Upper lobe of left lung (tissue), 6 donors: Measurements from ENCODE around the gene LCOR. TPM values are rescaled to one million over a fixed set of nuclear protein-coding genes. Genes with fewer than 3 reads are reported as not detected.

Experiments used
- ATAC-seq, 2 donors: fragments of 200-7000 bp; cut with Tn5 transposase; one replicate each; pipeline ENCODE4 v1.9.1; 2022; ENCODE audit warnings: mild to moderate bottlenecking in 2 of 2, moderate library complexity in 2 of 2; ENCODE audit not compliant: low FRiP score in 2 of 2
- DNase-seq, 2 donors: peaks; one replicate each; pipeline ENCODE4 v3.0.0-alpha.2; 2019 to 2020
- H3K27ac ChIP-seq, 4 donors: fragments of 200-600 bp; sonication (generic); one replicate each; pipeline ENCODE4 v1.5.1; 2016 to 2019
- H3K27me3 ChIP-seq, 4 donors: fragments of 200-600 bp; sonication (generic); one replicate each; pipeline ENCODE4 v1.5.1; 2017 to 2019
- H3K36me3 ChIP-seq, 4 donors: fragments of 200-600 bp; sonication (generic); one replicate each; pipeline ENCODE4 v1.5.1; 2016 to 2019
- H3K4me1 ChIP-seq, 4 donors: fragments of 200-600 bp; sonication (generic); one replicate each; pipeline ENCODE4 v1.5.1; 2018 to 2019
- H3K4me3 ChIP-seq, 4 donors: fragments of 200-600 bp; sonication (generic); one replicate each; pipeline ENCODE4 v1.5.1; 2017 to 2019; ENCODE audit warnings: mild to moderate bottlenecking in 2 of 4, moderate library complexity in 1 of 4
- H3K9me3 ChIP-seq, 4 donors: fragments of 200-600 bp; sonication (generic); one replicate each; pipeline ENCODE4 v1.5.1; 2018 to 2019
- CTCF ChIP-seq, 6 experiments: fragments of 450-650 bp in 4 of 6; fragments of 200-600 bp in 2 of 6; sonication (generic) in 2 of 6; IDR thresholded peaks; one replicate each; pipeline ENCODE4 v1.5.1; 2016 to 2019; ENCODE audit warnings: antibody characterized with exemption in 6 of 6
- EP300 ChIP-seq, 4 donors: sonication (generic); formaldehyde crosslinking; IDR thresholded peaks; one replicate each; pipeline ENCODE4 v1.5.1; 2017; ENCODE audit warnings: antibody characterized with exemption in 4 of 4, control low read depth in 2 of 4
- POLR2A ChIP-seq, 4 donors: fragments of 450-650 bp; IDR thresholded peaks; one replicate each; pipeline ENCODE4 v1.5.1; 2016 to 2017; ENCODE audit warnings: antibody characterized with exemption in 4 of 4, mild to moderate bottlenecking in 2 of 4
- POLR2AphosphoS5 ChIP-seq, 2 donors: sonication (generic); formaldehyde crosslinking; IDR thresholded peaks; one replicate each; pipeline ENCODE4 v1.5.1; 2017; ENCODE audit warnings: antibody characterized with exemption in 2 of 2
- WGBS, 2 donors: methylation state at CpG; one replicate each; pipeline ENCODE4 v1.1.5; 2017 to 2018; 5-methylcytosine and 5-hydroxymethylcytosine counted together
- total RNA-seq, 6 donors: library from RNA; depleted of rRNA in 4 of 6; stranded (reverse); fragments of >200 nt in 4 of 6; gene quantifications; one replicate each; pipeline versions ENCODE4 v1.1.0 to v1.2.1, GENCODE V29; 2016 to 2021
- donor health status: DM: no; HTN: no; CAD: no; lungs with moderate emphysema.
- donor health status: DM: no; HTN: yes; CAD: no; lungs with severe emphysema.

Gene LCOR
- total RNA-seq, result 10 to 100 TPM; 18.6 to 54.7 (median 28.0) TPM

GRCh38 chr10:96831867-96832720 is at the start of gene LCOR:
Gene LCOR (plus strand): TSS chr10:96832298. CDS start chr10:96949058, 116,760 bp downstream.
- 1 to 3% methylated on average over 15 to 38 of the region's 112 CpGs for WGBS, 2 donors

GRCh38 chr10:96784253-96784652 is 47.8 kb upstream of the LCOR start:
- no peaks in the 10 kb centered on the region for H3K4me1 ChIP-seq
- no peak overlapping the region for H3K27ac ChIP-seq
- DNase-seq, result no peak
- TF ChIP-seq CTCF (IDR thresholded peaks at IDR 0.05), result no peak
- no peak for TF ChIP-seq POLR2A (IDR thresholded peaks at IDR 0.05)
- TF ChIP-seq POLR2AphosphoS5 (IDR thresholded peaks at IDR 0.05), result no peak
- TF ChIP-seq EP300 (IDR thresholded peaks at IDR 0.05), result no peak
- 93 to 98% methylated on average over 4 of the region's 4 CpGs for WGBS, 2 donors
- ATAC-seq, result no peak
- no peaks in the 10 kb centered on the region for H3K36me3 ChIP-seq
- H3K27me3 ChIP-seq, result no peaks in the 10 kb centered on the region
- no peak overlapping the region for H3K4me3 ChIP-seq
- peaks cover 0 to 3% (median 0%) of the 10 kb centered on the region in 4 donors for H3K9me3 ChIP-seq

More at GRCh38 chr10:96831867-96832720, at the start of gene LCOR:
- Histone ChIP-seq H3K27me3 (no peaks in the 10 kb centered on the region), H3K36me3 (no peaks in the 10 kb centered on the region), H3K9me3 (no peaks in the 10 kb centered on the region), H3K27ac (peak within 1 kb of the TSS; percentile 94 to 99 (median 95)), H3K4me1 (peaks cover 20 to 51% (median 43%) of the 10 kb centered on the region in 4 donors), H3K4me3 (peak within 1 kb of the TSS; percentile 76 to 98 (median 92))
- TF ChIP-seq POLR2A (IDR thresholded peaks at IDR 0.05) (peak in 3 of 4 donors; percentile 51 to 88 (median 72)), POLR2AphosphoS5 (IDR thresholded peaks at IDR 0.05) (peak in 1 of 2 donors; percentile 82), EP300 (IDR thresholded peaks at IDR 0.05) (no peak), CTCF (IDR thresholded peaks at IDR 0.05) (peak in 2 of 6 experiments; percentile 37 to 48)
- DNase-seq, result peak; percentile 82 to 96
- peak; percentile 93 to 94 for ATAC-seq

GRCh38 chr10:96789571-96790108 is 42.5 kb upstream of the LCOR start:
- TF ChIP-seq EP300 (IDR thresholded peaks at IDR 0.05), result no peak
- no peak for TF ChIP-seq CTCF (IDR thresholded peaks at IDR 0.05)
- TF ChIP-seq POLR2AphosphoS5 (IDR thresholded peaks at IDR 0.05), result no peak
- no peak for TF ChIP-seq POLR2A (IDR thresholded peaks at IDR 0.05)
- DNase-seq, result no peak
- no peaks in the 10 kb centered on the region for H3K9me3 ChIP-seq
- ATAC-seq, result no peak
- no peaks in the 10 kb centered on the region for H3K36me3 ChIP-seq
- H3K27me3 ChIP-seq, result no peaks in the 10 kb centered on the region
- WGBS, 2 donors, result 65 to 67% methylated on average over 4 of the region's 4 CpGs
- H3K4me3 ChIP-seq, result no peak overlapping the region
- no peaks in the 10 kb centered on the region for H3K4me1 ChIP-seq
- no peak overlapping the region for H3K27ac ChIP-seq

DNA sequence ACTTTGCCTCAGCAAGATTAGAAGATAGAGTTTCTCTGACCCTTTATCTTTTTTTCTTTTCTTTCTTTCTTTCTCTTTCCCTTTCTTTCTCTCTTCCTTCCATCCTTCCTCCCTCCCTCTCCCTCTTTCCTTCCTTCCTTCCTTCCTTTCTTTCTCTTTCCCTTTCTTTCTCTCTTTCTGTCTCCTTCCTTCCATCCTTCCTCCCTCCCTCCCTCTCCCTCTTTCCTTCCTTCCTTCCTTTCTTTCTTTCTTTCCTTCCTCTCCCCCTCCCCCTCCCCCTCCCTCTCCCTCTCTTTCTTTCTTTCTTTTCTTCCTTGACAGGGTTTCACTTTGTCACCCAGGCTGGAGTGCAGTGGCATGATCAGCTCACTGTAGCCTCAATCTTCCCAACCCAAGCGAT is 40.2 kb upstream of the LCOR start:
- no peak for TF ChIP-seq EP300 (IDR thresholded peaks at IDR 0.05)
- no peak for TF ChIP-seq CTCF (IDR thresholded peaks at IDR 0.05)
- no peak for TF ChIP-seq POLR2AphosphoS5 (IDR thresholded peaks at IDR 0.05)
- TF ChIP-seq POLR2A (IDR thresholded peaks at IDR 0.05), result no peak
- no peaks in the 10 kb centered on the region for H3K9me3 ChIP-seq
- 93 to 100% methylated on average over 1 of the region's 1 CpG for WGBS, 2 donors
- DNase-seq (no peak), ATAC-seq (no peak)
- H3K27ac ChIP-seq, result no peak overlapping the region
- H3K36me3 ChIP-seq, result no peaks in the 10 kb centered on the region
- H3K27me3 ChIP-seq, result no peaks in the 10 kb centered on the region
- H3K4me1 ChIP-seq, result no peaks in the 10 kb centered on the region
- no peak overlapping the region for H3K4me3 ChIP-seq
